NCI-H82 (cell line): ENCODE measurements around the gene GDI1.

Source experiments
- DNase-seq: peaks from one replicate; lab custom pipeline; 2025; lab: John Stamatoyannopoulos, UW

The GDI1 gene

GRCh38 chrX:154437971-154438893, 1.3 kb downstream of the GDI1 start:
- no peak for DNase-seq

- DNase-seq: no peak
These were observed 2.9 kb downstream of the GDI1 start for GRCh38 chrX:154439841-154440240.

- DNase-seq: no peak
These were observed 3.8 kb downstream of the GDI1 start for GRCh38 chrX:154440623-154441357.

GRCh38 chrX:154441564-154441963, 4.6 kb downstream of the GDI1 start:
- DNase-seq: no peak

GRCh38 chrX:154441984-154442707, 5.2 kb downstream of the GDI1 start:
- no peak for DNase-seq

- DNase-seq: peak; percentile 49
These were observed 6.5 kb downstream of the GDI1 start for GRCh38 chrX:154443479-154443910.

GRCh38 chrX:154443992-154444754, 7.2 kb downstream of the GDI1 start, which contains the start of gene FAM50A:
Gene FAM50A, plus strand, starts transcription at chrX:154444141. Its CDS starts 95 bp downstream, at chrX:154444236.
- DNase-seq: peak; percentile 81

GRCh38 chrX:154444755-154445246, 7.8 kb downstream of the GDI1 start:
- DNase-seq: no peak

GRCh38 chrX:154445776-154446175, 8.8 kb downstream of the GDI1 start:
- no peak for DNase-seq

- no peak for DNase-seq
These were observed 9.5 kb downstream of the GDI1 start for GRCh38 chrX:154446430-154446829.

GRCh38 chrX:154448484-154448883, 11.5 kb downstream of the GDI1 start:
- DNase-seq: no peak

- DNase-seq: no peak
These were observed 12.7 kb downstream of the GDI1 start for GRCh38 chrX:154449618-154450017.

- DNase-seq: no peak
These were observed 13.4 kb downstream of the GDI1 start for GRCh38 chrX:154450312-154450711.

GRCh38 chrX:154452823-154453222, 15.9 kb downstream of the GDI1 start:
- no peak for DNase-seq

GRCh38 chrX:154457491-154458115, 20.6 kb downstream of the GDI1 start:
- peak; percentile 63 for DNase-seq

GRCh38 chrX:154458116-154458953, 21.4 kb downstream of the GDI1 start, which contains the start of gene PLXNA3:
Gene PLXNA3, plus strand, starts transcription at chrX:154458281. Its CDS starts 1,903 bp downstream, at chrX:154460184.
- DNase-seq: peak; percentile 54

- DNase-seq: peak; percentile 59
These were observed 22.2 kb downstream of the GDI1 start for GRCh38 chrX:154458954-154459778.

GRCh38 chrX:154459832-154460231, 22.9 kb downstream of the GDI1 start:
- DNase-seq: peak; percentile 79

GRCh38 chrX:154460326-154460725, 23.4 kb downstream of the GDI1 start:
- peak; percentile 55 for DNase-seq
